PFSK-1 (cell line): ENCODE data around the gene ANKRD17.
A peak's percentile ranks its signal among the peaks of the same experiment; 100 is the strongest.

ENCODE experiments used
- POLR2AphosphoS5 ChIP-seq: IDR thresholded peaks from 2 replicates; pipeline ENCODE4 v1.6.1; 2012; ENCODE audit warnings: low read depth, mild to moderate bottlenecking, control low read depth, low read length, moderate library complexity
- REST ChIP-seq, 2 experiments: IDR thresholded peaks; 2 replicates each; pipeline versions ENCODE4 v1.6.1 to v1.8.0; 2011 to 2012; ENCODE audit warnings: low read depth in 2 of 2, low read length in 2 of 2, control low read depth in 1 of 2, inconsistent platforms in 1 of 2, mild to moderate bottlenecking in 1 of 2, moderate library complexity in 1 of 2; ENCODE audit not compliant: insufficient read depth in 1 of 2
- TAF1 ChIP-seq: IDR thresholded peaks from 2 replicates; pipeline ENCODE4 v1.6.1; 2012; ENCODE audit warnings: low read length, control low read depth, borderline replicate concordance; ENCODE audit not compliant: insufficient read depth

GRCh38 chr4:73258686-73259570 is at the start of gene ANKRD17:
- TF ChIP-seq POLR2AphosphoS5 (peak; percentile 97), REST (IDR thresholded peaks at IDR 0.05; ENCODE audit: insufficient read depth in 1 of 2, low read depth in 2 of 2, low read length in 2 of 2) (peak in 1 of 2 experiments; percentile 39; a peak in 1 of 4 replicates), TAF1 (peak; percentile 88)
